GOT3 (cell line): Measurements from ENCODE around the gene OR6C74.

Experiments used
- DNase-seq: peaks from one replicate; lab custom pipeline; 2025; ENCODE audit warnings: mixed read lengths; lab: John Stamatoyannopoulos, UW

The OR6C74 gene

DNA sequence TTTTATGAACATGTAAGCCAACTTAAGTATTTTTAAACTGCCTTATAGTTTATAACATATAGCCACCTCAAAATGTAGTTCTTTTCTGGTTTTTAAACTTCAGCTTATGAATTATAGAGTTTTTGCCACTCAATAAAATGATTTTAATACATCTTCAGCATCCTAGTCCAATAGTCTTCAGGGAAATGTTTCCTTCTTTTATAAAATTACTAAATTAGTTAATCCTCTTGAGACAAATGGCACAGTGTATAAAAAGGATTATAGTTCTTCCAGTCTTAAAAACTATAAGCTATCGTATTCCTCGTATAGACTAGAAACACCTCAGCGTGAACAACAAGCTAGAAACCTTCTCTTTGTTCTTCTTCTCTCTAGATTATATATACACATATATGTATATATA, at the start of gene OR6C74:
TSS of gene OR6C74 (plus strand) at position 301 of the 400 bp plus-strand sequence. CDS start 2,679 bp downstream, outside the sequence.
- no peak for DNase-seq

DNA sequence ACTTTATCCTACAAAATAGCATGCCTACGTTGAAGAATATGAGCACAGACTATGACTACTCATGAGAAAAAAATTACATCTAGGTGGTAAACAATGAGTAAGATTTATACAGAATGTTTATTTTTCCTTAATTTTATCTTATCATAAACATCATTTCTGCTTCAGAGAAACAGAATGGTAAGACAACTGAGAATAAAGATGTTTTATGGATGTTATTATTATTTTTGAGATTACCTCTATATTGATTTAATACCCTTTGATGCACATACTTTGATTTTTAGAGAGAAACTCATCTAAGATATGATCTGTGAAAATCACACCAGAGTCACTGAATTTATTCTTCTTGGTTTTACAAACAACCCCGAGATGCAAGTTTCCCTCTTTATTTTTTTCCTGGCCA, 23.7 kb upstream of the OR6C74 start, which contains the start of gene OR10A7:
TSS of gene OR10A7 (plus strand) at position 301 of the 400 bp plus-strand sequence. CDS start at position 301, 0 bp downstream.
- no peak for DNase-seq

DNA sequence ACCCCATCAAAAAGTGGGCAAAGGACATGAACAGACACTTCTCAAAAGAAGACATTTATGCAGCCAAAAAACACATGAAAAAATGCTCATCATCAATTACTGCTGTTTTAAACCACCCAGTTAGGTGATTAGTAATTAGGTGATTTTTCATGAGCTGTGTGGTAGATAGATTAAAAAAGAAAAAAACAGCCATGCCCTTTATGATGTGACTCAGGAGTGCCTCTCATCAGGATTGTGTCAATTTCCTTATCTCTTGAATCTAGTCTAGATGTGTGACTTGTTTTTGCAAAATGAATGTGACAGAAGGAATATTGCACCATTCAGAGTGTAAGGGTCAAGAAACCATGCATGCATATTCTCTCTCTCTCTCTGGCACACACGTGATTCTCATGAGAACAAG, 17.9 kb upstream of the OR6C74 start:
- DNase-seq, result no peak

DNA sequence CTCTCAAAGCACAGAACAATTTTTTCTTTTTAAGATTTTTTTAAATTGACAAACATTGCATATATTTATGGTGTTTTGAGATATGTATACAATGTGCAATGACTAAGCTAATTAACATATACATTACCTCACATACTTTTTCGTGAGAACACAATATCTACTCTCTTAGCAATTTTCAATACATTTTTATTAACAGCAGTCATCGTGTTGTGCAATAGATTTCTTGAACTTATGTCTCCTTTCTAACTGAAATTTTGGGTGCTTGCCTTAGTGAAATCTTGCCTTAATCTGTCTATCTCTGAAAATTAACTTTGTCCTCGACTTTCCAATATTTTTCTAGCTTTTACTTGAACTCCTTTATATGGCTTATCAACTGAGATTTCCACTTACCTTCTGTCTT, 16.8 kb upstream of the OR6C74 start:
- no peak for DNase-seq

DNA sequence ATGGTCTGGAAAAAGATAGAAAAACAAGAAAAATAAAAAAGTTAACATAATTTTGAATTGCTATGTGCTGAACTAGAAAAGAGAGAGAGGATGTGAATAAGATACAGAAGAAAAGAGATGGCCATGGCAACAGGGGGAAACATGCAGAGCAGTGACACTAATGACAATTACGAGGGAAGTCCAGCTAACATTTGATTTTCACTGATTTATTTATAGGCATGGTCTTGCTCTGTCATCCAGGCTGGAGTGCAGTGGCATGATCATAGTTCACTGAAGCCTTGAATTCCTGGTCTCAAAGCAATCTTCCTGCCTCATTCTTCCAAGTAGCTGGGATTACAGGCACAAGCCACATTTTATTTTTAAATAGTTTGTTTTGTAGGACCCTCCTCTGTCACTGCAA, 1.8 kb downstream of the OR6C74 start:
- no peak for DNase-seq

DNA sequence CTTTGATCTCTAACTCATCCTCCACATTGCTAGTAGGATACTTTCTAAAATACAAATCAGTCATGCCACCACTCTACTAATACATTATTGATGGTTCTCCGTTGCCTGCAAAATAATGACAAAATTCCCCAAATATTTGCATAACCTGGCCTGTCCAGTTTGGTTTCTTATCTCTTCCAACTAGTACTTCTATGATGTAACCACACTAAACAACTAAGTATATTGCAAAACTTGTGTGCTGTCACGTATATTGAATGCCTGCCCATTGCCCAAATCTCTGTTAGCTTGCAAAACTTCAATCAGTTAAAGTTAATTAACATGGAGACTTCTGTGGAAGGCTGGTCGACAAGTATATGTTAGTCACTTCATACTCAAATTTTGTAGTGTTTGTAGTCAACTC, 6.5 kb downstream of the OR6C74 start:
- no peak for DNase-seq

DNA sequence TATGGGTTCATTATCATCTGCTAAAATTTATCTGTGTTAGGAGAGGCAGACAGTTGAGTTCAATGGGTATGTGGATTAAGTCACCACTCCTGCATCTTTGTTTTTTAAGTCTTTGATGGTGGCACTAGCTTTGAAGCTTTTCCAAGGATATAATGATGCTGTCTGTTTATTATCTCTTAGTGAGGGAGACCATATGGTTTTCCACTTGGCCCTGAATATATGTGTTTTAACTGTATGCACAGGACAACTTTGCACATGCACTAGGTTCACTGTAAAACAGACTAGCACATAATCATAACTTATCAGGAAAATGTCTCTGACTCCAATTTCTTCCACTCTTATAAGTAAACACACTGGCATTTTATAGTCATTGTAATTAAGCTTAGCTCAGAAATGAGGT, 8.9 kb downstream of the OR6C74 start:
- DNase-seq, result no peak

DNA sequence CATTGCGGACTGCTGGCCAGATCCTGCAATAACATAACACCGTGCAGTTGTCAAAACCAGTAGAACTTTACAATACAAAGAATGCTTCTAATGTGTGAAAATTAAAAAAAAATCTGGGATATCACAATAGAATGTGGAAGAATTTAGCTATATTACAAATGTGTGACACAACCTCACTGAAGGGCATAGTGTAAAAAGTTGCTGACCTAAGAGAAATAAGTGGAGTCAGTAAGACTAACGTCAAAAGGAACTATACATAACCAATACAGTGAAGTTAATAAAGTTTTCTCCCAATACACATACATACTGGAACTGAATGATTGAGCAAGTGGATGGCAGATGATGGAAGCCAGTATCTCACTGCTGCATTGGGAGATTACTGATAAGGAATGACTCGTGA, 12.4 kb downstream of the OR6C74 start:
- no peak for DNase-seq

DNA sequence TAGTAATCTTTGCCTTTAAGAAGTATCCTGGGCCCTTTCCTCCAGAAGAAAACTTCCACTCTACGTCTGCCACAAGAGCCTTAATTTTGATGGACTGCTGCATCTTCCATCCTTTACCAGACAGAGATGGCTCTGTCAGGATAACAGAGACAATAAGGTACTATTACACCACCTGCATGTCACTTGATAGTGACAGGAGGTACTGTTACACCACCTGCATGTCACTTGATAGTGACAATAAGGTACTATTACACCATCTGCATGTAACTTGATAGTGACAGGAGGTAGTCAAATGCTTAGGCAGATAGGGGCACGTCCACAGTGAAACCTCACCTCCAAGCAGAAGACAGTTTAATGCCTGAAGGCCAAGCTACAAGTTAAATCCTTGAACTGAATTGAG, 13.9 kb downstream of the OR6C74 start:
- no peak for DNase-seq

DNA sequence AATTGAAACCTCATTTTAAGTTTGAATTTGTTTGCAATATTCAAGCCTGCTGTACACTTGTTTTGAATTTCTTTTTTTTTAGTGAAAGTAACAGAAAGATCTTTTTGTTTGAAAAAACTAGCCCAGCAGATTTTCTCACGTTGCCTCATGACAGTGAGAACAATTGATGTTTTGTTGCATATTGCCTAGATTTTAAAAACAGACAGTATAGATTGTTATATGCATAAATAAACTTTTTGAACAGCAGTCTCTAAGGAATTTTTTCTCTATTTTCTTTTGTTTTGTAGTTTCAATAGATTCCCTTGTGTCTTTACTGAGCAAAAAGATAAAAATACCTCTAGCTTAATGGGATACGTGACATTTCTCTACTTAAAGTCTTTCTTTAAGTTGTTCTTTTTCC, 36.6 kb downstream of the OR6C74 start:
- no peak for DNase-seq

DNA sequence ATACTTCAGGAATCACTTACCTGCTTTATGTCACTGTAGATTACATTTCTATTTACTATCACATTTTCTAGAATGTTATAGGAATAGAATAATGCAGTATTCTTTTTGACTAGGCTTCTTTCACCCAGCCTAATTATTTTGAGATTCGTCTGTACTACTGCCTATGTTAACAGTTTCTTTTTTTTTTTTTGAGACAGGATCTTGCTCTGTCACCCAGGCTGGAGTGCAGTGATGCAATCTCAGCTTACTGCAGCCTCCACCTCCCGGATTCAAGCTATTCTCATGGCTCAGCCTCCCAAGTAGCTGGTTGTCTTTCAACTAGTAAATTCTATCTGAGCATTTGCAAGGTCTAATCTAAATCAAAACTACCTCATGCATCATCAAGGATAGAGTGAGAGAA, 45.6 kb downstream of the OR6C74 start:
- no peak for DNase-seq
